Activated naive CD4-positive, alpha-beta T cell treated with anti-CD3 and anti-CD28 coated beads, Interleukin-2, amount 50 U/mL, for 16 hours (primary cell): ENCODE measurements around the gene RAPH1.

Source experiments
- DNase-seq: peaks from one replicate; pipeline ENCODE4 v3.0.0-alpha.2; 2020

The RAPH1 gene

GRCh38 chr2:203484266-203485112 lies 50.6 kb downstream of the RAPH1 start:
- DNase-seq, result peak; percentile 40

GRCh38 chr2:203480623-203481022 lies 54.5 kb downstream of the RAPH1 start:
- no peak for DNase-seq

- no peak for DNase-seq
These were observed 58.2 kb downstream of the RAPH1 start for GRCh38 chr2:203476881-203477280.

GRCh38 chr2:203471323-203471722 lies 63.8 kb downstream of the RAPH1 start:
- DNase-seq, result no peak

GRCh38 chr2:203470371-203470770 lies 64.7 kb downstream of the RAPH1 start:
- no peak for DNase-seq

- DNase-seq, result no peak
These were observed 65.6 kb downstream of the RAPH1 start for GRCh38 chr2:203469546-203469945.

- DNase-seq, result no peak
These were observed 71.8 kb downstream of the RAPH1 start for GRCh38 chr2:203463266-203463678.

- no peak for DNase-seq
These were observed 72.8 kb downstream of the RAPH1 start for GRCh38 chr2:203462308-203462707.

- DNase-seq, result no peak
These were observed 73.4 kb downstream of the RAPH1 start for GRCh38 chr2:203461746-203462145.

- no peak for DNase-seq
These were observed 79.9 kb downstream of the RAPH1 start for GRCh38 chr2:203455209-203455608.

GRCh38 chr2:203453858-203454451 lies 81.1 kb downstream of the RAPH1 start:
- no peak for DNase-seq

- no peak for DNase-seq
These were observed 83.4 kb downstream of the RAPH1 start for GRCh38 chr2:203451689-203452088.

GRCh38 chr2:203451011-203451410 lies 84.1 kb downstream of the RAPH1 start:
- DNase-seq, result no peak

GRCh38 chr2:203450561-203450960 lies 84.5 kb downstream of the RAPH1 start:
- DNase-seq, result no peak

GRCh38 chr2:203446780-203447179 lies 88.3 kb downstream of the RAPH1 start:
- DNase-seq, result no peak

- DNase-seq, result no peak
These were observed 89.0 kb downstream of the RAPH1 start for GRCh38 chr2:203446071-203446481.

- DNase-seq, result no peak
These were observed 90.4 kb downstream of the RAPH1 start for GRCh38 chr2:203444738-203445137.

- no peak for DNase-seq
These were observed 92.6 kb downstream of the RAPH1 start for GRCh38 chr2:203442463-203442862.

- DNase-seq, result no peak
These were observed 93.6 kb downstream of the RAPH1 start for GRCh38 chr2:203441463-203441862.

GRCh38 chr2:203440671-203441070 lies 94.4 kb downstream of the RAPH1 start:
- no peak for DNase-seq

- DNase-seq, result no peak
These were observed 96.6 kb downstream of the RAPH1 start for GRCh38 chr2:203438528-203438927.

GRCh38 chr2:203437511-203437910 lies 97.6 kb downstream of the RAPH1 start:
- no peak for DNase-seq

GRCh38 chr2:203436496-203436895 lies 98.6 kb downstream of the RAPH1 start:
- no peak for DNase-seq

GRCh38 chr2:203432811-203433210 lies 102.3 kb downstream of the RAPH1 start:
- DNase-seq, result no peak
